ENCODE data around the gene SERPINA3. TPM values are rescaled to one million over a fixed set of nuclear protein-coding genes. Genes with fewer than 3 reads are reported as not detected.

SERPINA3 gene
- total RNA-seq, 2 experiments from 2014 or later = not detected

GRCh38 chr14:94641632-94641955, 29.4 kb downstream of the SERPINA3 start:
- no peaks in the 10 kb centered on the region for H3K36me3 Mint-ChIP-seq (ENCODE audit: low read depth)
- CTCF ChIA-PET = no interaction called here
- peaks cover 2% of the 10 kb centered on the region for H3K9me3 Mint-ChIP-seq

GRCh38 chr14:94643316-94644101, 31.3 kb downstream of the SERPINA3 start:
- H3K36me3 Mint-ChIP-seq (ENCODE audit: low read depth) = no peaks in the 10 kb centered on the region
- CTCF ChIA-PET = no interaction called here
- Histone ChIP-seq H3K36me3 (ENCODE audit: insufficient read depth, low read length) (no peaks in the 10 kb centered on the region), H3K4me3 (ENCODE audit: low read length) (no peak overlapping the region), H3K27me3 (ENCODE audit: control insufficient read depth in 1 of 2, insufficient read depth in 2 of 2, low read length in 2 of 2) (peaks cover 0 to 2% of the 10 kb centered on the region in 2 experiments), H3K4me1 (ENCODE audit: insufficient read depth, low read length) (no peaks in the 10 kb centered on the region), H3K9me3 (ENCODE audit: control insufficient read depth in 1 of 2, insufficient read depth in 1 of 2, low read length in 2 of 2) (peaks cover 7 to 14% of the 10 kb centered on the region in 2 experiments), H3K27ac (ENCODE audit: low read depth in 1 of 2, low read length in 2 of 2) (no peak overlapping the region)
- no peak for ATAC-seq (ENCODE audit: poor library complexity)
- H3K4me1 Mint-ChIP-seq (ENCODE audit: low read depth) = no peaks in the 10 kb centered on the region
- H3K27ac Mint-ChIP-seq = no peak overlapping the region
- peaks cover 10% of the 10 kb centered on the region for H3K27me3 Mint-ChIP-seq
- DNase-seq = no peak
- no peak overlapping the region for H3K4me3 Mint-ChIP-seq
- TF ChIP-seq, protein P1, sequence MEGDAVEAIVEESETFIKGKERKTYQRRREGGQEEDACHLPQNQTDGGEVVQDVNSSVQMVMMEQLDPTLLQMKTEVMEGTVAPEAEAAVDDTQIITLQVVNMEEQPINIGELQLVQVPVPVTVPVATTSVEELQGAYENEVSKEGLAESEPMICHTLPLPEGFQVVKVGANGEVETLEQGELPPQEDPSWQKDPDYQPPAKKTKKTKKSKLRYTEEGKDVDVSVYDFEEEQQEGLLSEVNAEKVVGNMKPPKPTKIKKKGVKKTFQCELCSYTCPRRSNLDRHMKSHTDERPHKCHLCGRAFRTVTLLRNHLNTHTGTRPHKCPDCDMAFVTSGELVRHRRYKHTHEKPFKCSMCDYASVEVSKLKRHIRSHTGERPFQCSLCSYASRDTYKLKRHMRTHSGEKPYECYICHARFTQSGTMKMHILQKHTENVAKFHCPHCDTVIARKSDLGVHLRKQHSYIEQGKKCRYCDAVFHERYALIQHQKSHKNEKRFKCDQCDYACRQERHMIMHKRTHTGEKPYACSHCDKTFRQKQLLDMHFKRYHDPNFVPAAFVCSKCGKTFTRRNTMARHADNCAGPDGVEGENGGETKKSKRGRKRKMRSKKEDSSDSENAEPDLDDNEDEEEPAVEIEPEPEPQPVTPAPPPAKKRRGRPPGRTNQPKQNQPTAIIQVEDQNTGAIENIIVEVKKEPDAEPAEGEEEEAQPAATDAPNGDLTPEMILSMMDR (IDR thresholded peaks at IDR 0.05) = no peak
- intact Hi-C loops (cut with DNase I, micrococcal nuclease) = no loop called here
- POLR2A ChIA-PET = no interaction called here
- H3K9me3 Mint-ChIP-seq = peaks cover 2% of the 10 kb centered on the region

More at GRCh38 chr14:94641632-94641955, 29.4 kb downstream of the SERPINA3 start:
- TF ChIP-seq, protein P1 (IDR thresholded peaks at IDR 0.05) = no peak
- H3K27ac ChIP-seq (ENCODE audit: low read depth in 1 of 2, low read length in 2 of 2) = no peak overlapping the region
- ATAC-seq (ENCODE audit: poor library complexity) = no peak
- no peak for DNase-seq
- H3K36me3 ChIP-seq (ENCODE audit: insufficient read depth, low read length) = no peaks in the 10 kb centered on the region
- Mint-ChIP-seq H3K27ac (no peak overlapping the region), H3K27me3 (peaks cover 10% of the 10 kb centered on the region), H3K4me1 (ENCODE audit: low read depth) (no peaks in the 10 kb centered on the region), H3K4me3 (no peak overlapping the region)
- POLR2A ChIA-PET = no interaction called here
- intact Hi-C loops (cut with DNase I, micrococcal nuclease) = no loop called here
- H3K27me3 ChIP-seq (ENCODE audit: control insufficient read depth in 1 of 2, insufficient read depth in 2 of 2, low read length in 2 of 2) = peaks cover 0 to 2% of the 10 kb centered on the region in 2 experiments
- no peak overlapping the region for H3K4me3 ChIP-seq (ENCODE audit: low read length)
- peaks cover 0 to 14% of the 10 kb centered on the region in 2 experiments for H3K9me3 ChIP-seq (ENCODE audit: control insufficient read depth in 1 of 2, insufficient read depth in 1 of 2, low read length in 2 of 2)
- H3K4me1 ChIP-seq (ENCODE audit: insufficient read depth, low read length) = no peaks in the 10 kb centered on the region

DNA sequence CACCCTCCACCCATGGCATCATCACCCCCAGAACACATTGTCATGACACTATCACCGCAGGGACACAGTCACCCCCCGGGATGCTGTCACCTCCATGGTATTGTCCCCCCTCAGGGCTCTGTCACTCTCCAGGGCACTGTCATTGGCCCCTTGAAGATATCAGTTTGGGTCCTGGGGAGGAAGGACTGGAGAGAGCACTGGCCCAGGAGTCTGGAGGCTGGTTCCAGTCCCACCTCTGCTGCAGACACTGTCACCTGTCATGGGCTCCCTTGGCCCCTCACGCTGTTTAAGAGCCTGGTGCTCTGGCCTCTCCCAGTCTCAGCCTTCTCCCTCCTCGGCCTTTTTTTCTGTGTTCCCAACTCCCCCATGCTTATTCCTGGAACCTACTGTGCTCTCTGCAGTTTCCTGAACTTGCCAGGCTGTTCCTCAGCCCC, 31.9 kb downstream of the SERPINA3 start:
- Mint-ChIP-seq H3K27ac (no peak overlapping the region), H3K36me3 (ENCODE audit: low read depth) (no peaks in the 10 kb centered on the region), H3K4me3 (no peak overlapping the region), H3K9me3 (peaks cover 2% of the 10 kb centered on the region), H3K4me1 (ENCODE audit: low read depth) (no peaks in the 10 kb centered on the region), H3K27me3 (peaks cover 10% of the 10 kb centered on the region)
- TF ChIP-seq, protein P1 (IDR thresholded peaks at IDR 0.05) = no peak
- H3K4me1 ChIP-seq (ENCODE audit: insufficient read depth, low read length) = no peaks in the 10 kb centered on the region
- ChIA-PET CTCF (no interaction called here), POLR2A (no interaction called here)
- no peaks in the 10 kb centered on the region for H3K36me3 ChIP-seq (ENCODE audit: insufficient read depth, low read length)
- DNase-seq = no peak
- H3K27me3 ChIP-seq (ENCODE audit: control insufficient read depth in 1 of 2, insufficient read depth in 2 of 2, low read length in 2 of 2) = peaks cover 0 to 2% of the 10 kb centered on the region in 2 experiments
- intact Hi-C loops (cut with DNase I, micrococcal nuclease) = no loop called here
- H3K27ac ChIP-seq (ENCODE audit: low read depth in 1 of 2, low read length in 2 of 2) = no peak overlapping the region
- H3K4me3 ChIP-seq (ENCODE audit: low read length) = no peak overlapping the region
- no peak for ATAC-seq (ENCODE audit: poor library complexity)
- H3K9me3 ChIP-seq (ENCODE audit: control insufficient read depth in 1 of 2, insufficient read depth in 1 of 2, low read length in 2 of 2) = peaks cover 13 to 19% of the 10 kb centered on the region in 2 experiments

All from CD4-positive, alpha-beta T cell (primary cell).